NCI-H2227 treated with DMSO at 0.1 percent for 48 hours (cell line): ENCODE data around the gene KCNK6.
"Not testable (repeated sequence)": the region's sequence is repeated elsewhere in the genome, so short reads cannot be mapped to it uniquely, and the experiment has no call there.

Source experiments
- DNase-seq: peaks from one replicate; lab custom pipeline; 2025; lab: John Stamatoyannopoulos, UW

Gene KCNK6

DNA sequence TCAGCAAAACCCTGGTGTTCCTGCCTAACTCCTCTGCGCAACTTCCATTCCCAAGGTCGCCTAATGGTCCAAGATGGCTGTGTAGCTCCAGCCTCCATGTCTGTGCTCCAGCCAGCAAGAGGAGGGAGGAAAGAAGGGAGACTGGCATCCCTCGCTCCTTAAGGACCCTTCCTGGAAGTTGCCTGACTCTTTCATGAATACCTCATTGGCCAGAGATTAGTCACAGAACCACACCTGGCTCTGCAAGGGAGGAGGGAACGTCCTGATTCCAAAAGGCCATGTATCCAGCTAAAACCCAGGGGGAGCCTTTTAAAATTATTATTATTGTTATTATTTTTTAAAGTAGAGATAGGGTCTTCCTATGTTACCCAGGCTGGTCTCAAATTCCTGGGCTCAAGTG is 4.8 kb downstream of the KCNK6 start:
- DNase-seq = no peak

DNA sequence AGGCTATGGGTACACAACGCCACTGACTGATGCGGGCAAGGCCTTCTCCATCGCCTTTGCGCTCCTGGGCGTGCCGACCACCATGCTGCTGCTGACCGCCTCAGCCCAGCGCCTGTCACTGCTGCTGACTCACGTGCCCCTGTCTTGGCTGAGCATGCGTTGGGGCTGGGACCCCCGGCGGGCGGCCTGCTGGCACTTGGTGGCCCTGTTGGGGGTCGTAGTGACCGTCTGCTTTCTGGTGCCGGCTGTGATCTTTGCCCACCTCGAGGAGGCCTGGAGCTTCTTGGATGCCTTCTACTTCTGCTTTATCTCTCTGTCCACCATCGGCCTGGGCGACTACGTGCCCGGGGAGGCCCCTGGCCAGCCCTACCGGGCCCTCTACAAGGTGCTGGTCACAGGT is 6.9 kb downstream of the KCNK6 start:
- no peak for DNase-seq

DNA sequence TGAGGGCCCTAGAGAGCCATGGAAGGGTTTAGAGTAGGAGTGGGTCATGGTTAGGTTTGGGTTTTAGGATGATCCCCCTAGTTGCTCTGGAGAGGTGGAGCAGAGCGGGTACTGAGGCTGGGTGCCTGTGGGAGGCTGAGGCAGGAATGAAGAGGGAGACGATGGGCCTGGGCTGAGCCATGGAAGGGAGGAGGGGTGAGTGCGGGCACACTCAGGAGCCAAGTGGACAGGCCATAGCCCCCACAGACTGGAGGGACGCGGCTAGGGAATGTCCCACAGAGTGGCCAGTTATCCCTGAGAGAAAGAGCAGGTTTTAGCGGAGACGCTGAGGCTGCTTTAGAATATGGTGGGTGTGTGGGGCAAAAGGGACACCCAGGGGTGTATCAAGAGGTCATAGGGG is 10.0 kb downstream of the KCNK6 start:
- no peak for DNase-seq

DNA sequence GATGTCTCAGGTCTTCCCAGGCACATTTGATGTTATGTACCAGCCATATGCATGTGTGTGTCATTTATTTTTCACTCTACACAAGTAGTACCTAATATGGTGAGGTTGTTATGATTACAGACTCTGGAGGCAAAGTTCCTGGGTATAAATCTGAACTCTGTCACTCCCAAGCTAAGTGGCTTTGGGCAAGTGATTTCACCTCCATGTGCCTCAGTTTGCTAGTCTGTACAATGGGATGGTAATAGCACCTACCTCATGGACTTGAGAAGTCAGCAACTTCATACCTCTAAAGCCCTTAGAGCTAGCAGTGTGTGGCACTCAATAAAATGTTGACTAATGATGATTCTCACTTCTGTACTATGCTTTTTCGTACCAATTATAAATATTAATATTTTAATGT is 12.1 kb downstream of the KCNK6 start:
- DNase-seq = no peak

DNA sequence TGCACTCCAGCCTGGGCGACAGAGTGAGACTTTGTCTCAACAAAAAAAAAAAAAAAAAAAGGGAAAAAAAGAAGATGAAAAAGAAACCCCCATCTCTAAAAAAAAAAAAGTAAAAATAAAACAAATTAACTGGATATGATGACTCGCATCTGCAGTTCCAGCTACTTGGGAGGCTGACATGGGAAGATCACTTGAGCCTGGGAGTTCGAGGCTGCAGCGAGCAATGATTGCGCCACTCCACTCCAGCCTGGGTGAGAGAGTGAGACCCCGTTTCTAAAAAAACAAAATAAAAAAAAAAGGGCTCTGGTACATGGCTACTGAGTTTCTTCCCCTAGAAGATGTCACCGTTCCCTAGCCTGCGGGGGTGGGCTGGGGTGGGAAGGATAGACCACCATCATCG is 13.6 kb downstream of the KCNK6 start:
- no peak for DNase-seq

DNA sequence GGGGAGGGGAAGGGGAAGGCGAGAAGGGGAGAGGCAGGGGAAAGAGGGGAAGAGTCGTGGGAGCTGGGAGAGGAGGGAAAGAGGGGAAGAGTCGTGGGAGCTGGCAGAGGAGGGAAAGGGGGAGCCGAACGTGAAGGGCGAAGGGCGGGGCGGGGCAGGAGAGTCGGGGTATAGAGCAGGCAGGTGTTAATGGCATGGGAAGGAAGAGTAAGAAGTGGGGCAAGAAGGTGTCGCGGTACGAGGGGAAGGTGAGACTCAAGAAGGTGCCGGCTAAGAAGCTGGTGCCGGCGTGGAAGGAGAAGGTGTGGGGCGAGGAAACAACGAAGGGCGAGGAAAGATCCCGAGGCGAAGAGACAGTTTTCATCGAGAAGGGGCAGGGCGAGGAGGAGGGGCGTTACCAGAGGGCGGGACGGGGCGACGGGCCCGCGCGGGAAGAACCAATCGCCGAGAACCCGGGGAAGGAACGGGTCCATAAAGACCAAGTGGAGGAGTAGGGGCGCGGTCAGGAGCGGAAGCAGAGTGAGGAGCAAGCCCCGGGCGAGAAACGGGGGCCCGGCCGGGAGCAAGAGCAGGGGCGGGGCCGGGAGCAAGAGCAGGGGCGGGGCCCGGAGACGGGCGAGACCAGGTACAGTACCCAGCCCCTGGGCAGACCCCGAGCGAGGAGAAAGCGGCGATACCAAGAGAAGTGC is 16.4 kb downstream of the KCNK6 start:
- peak; percentile 100 for DNase-seq

DNA sequence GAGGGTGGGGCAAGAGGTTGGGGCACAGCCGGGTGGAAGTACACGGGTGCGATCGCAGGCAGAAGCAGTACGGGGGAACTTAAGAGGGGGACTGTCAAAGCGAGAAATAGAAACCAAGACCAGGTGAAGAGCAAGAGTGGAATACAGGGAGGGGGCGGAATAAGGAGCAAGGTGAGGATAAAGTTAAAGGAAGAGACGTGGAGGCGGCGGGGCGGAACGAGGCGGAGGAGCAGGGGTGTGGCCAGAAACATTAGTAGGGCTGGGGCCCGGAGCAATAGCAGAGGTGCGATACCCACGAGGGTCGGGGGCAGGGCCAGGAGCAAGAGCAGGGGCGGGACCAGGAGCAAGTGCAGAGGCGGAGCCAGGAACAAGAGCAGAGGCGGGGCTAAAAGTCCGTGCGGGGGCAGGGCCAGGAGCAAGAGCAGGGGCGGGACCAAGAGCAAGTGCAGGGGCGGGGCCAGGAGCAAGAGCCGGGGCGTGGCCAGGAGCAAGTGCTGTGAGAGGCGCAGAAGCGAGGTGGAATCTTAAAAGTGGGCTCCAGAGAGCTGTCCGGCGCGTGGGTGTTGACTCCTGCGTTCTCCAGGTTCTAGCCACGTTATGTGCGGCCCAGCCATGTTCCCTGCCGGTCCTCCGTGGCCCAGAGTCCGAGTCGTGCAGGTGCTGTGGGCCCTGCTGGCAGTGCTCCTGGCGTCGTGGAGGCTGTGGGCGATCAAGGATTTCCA is 17.2 kb downstream of the KCNK6 start:
- DNase-seq = peak; percentile 100

DNA sequence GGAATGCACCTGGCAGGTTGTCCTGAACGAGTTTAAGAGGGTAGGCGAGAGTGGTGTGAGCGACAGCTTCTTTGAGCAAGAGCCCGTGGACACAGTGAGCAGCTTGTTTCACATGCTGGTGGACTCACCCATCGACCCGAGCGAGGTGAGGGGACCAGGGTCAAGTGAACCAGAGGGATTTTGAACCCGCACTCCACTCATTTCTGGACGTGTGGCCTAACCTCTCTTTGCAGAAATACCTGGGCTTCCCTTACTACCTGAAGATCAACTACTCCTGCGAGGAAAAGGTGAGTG is 17.7 kb downstream of the KCNK6 start:
- no peak for DNase-seq

DNA sequence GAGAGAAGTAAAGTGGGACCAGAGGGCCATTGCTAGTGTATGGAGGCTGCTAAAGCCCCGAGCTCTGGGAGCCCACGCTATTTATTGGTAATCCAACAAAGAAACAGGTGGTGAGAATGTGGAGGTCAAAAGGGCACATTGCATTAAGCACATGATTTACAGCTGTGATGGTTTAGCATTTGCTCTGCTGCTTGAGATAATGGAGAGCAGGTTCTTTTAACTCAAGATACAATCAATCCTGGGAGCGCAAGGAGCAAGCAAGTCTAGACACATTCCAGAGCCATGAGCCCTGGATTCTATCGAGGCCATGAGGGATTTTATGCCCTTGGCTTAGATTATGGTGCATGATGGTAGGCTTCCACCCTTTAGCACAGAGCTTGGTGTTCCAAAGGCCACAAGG is 19.4 kb downstream of the KCNK6 start:
- DNase-seq = not testable (repeated sequence)

DNA sequence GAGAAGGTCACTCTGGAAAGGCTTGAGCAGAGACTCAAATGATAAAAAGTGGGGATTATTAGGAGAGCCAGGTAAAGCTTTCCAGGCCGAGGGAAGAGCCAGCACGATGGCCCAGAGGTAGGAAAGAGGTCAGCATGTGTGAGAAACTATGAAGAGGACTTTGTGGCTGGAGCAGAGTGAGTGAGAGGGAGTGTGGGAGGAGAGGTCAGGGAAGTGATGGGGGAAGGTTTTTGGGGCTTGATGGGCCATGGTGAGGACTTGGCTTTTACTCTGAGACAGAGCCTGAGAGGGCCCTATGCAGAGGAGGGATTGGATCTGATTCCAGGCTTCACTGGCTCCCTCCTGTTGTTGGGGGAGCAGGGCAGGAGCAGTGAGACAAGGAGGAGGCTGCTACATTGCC is 21.3 kb downstream of the KCNK6 start:
- no peak for DNase-seq

DNA sequence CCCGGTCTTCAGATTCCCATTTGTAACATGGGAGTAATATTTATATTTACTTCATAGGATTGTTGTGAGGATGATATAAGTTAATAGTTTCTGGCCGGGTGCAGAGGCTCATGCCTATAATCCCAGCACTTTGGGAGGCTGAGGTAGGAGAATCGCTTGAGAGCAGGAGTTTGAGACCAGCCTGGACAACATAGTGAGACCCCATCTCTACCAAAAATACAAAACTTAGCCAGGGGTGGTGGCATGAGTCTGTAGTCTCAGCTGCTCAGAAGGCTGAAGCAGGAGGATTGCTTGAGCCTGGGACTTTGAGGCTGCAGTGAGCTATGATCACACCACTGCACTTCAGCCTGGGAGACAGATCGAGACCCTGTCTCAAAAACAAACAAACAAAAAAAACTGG is 27.2 kb downstream of the KCNK6 start:
- no peak for DNase-seq

DNA sequence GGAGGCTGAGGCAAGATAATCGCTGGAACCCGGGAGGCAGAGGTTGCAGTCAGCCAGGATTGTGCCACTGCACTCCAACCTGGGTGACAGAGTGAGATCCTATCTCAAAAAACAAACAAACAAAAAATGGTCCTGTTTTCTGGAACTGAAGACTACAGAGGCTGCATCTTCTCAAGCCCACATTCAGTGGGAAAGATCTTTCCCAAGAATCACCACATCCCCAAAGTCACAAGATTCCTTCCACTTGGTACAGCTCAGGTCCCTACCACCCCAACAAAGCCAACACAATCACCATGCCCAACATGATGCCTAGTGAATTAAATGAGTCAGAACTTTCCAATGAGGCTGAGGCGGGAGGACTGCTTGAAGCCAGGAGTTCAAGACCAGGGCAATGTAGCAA is 31.2 kb downstream of the KCNK6 start:
- no peak for DNase-seq

DNA sequence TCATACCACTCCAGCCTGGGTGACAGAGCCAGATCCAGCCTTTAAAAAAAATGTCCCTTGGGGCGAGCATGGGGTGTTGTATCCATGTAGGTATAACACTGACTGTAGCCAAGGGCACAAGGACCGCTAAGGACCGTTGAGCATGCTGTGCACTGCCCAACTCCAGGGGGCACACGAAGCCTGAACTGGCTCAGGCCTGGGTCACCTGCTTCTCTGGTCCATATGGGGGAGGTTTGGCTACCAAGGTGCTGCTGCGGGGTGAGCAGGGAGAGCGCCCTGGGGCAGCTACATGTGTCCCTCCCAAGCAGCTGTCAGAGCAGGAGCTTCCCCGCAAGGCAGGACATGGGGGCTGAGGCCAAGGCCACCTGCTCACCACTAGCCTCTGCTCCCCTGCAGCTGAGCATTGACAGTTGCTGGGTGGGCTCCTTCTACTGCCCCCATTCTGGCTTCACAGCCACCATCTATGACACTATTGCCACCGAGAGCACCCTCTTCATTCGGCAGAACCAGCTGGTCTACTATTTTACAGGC is 32.3 kb downstream of the KCNK6 start:
- DNase-seq = no peak

DNA sequence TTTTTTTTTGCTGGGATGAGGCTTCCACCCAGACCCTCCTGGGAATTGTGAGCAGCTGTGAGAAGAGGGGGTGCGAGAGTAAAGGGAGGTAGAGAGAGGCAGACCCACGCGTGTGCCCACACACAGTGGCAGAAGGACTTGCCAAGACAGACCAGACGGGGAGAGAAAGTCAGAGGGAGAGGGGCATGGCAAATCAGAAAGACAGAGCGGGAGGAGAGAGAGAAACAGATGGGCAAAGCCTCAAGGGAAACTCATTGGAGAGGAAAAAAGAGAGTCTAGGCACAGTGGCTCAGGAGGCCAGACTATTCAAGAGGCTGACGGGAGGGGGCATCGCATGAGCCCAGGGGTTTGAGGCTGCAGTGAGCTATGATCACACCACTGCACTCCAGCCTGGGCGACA is 33.0 kb downstream of the KCNK6 start:
- no peak for DNase-seq

DNA sequence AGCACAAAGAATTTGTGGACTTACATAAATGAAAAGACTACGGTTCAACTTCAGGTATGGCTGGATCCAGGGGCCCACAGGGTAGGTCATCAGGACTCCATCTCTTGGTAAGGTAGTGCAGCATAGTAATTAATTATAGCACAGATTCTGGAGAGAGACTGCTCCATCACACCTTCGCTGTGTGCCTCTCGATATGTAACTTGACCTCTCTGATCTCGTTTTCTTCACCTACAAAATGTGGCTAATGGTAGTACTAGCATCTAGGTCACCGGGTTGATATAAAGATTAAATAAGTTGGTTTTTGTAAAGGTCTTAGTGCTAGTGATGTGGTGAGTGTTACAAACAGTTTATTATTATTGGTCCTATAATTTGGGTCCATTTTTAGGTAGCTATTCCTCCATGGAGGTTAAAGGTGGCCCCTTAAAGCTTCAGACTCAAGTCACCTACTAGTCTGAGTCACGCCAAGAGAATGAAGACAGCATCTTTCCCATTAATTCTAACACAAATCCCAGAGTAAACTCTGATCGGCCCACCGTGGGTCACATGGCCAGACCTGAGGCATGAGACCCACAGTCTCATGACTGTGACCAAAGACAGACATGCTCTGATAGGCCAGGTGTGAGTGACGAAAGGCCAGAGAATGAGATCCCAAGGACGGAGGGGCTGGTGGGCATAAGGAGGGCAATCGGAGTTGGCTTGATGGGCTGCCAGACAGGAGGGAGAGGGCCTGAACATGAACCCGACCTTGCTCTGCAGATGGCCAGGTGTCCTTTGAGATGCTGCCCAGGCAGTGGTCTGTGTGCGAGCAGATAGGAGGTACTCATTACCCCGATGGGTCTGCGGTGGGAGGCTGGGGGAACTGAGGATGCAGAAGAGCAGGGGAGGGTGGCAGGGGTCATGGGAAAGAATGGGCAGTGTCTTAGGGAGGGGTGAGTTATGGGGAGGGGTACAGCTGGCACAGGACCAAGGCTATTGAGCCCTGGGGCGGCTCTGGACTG is 36.4 kb downstream of the KCNK6 start:
- peak; percentile 52 for DNase-seq

DNA sequence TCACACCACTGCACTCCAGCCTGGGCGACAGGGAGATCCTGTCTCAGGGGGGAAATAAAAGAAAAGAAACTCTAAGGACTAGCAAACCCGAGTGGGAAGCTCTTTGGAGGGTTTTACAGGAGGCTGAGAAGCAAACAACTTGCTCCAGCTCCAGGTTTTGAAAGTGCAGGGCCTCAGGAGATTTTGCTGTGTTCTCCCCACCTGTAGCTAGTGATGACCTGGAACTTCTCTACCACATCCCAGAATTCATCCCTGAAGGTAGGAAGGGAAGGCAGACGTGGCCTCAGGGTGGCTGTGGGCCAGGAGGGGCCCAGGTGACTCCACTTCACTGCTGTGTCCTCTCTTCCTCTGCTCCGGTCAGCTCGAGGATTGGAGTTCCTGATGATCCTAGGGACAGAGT is 38.4 kb downstream of the KCNK6 start:
- no peak for DNase-seq

DNA sequence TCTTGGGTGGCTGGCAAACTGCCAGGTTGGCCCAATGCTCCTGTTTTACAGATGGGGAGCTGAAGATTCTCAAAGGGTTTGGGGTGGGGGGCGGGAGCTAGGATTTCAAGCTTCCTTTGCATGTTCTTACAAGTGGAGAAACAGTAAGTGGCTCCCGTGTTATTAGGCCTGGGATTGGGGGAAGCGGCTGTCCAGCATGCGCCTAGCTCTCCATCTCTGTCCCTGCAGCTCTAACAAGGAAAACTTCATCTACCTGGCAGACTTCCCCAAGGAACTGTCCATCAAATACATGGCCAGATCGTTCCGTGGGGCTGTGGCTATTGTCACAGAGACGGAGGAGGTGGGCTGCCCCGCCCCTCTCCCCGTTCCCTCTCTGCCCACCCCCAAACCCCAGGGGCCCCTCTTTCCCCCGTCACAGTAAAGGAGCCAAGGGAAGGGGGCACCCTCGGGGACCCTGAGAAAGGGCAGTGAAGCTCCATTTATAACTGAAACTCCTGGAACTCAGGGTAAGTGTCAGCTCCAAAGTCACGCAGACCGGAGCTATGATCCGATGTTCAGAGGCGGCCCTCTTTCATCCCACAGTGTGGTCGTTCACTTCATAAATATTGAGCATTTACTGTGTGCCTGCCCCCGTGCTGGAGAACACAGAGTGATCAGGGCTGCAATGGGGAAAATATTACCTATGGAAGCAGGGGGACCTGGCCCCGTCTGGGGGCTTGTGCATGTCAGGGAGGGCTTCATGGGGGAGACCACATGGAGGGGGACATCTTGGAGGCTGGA is 39.8 kb downstream of the KCNK6 start:
- DNase-seq = no peak

DNA sequence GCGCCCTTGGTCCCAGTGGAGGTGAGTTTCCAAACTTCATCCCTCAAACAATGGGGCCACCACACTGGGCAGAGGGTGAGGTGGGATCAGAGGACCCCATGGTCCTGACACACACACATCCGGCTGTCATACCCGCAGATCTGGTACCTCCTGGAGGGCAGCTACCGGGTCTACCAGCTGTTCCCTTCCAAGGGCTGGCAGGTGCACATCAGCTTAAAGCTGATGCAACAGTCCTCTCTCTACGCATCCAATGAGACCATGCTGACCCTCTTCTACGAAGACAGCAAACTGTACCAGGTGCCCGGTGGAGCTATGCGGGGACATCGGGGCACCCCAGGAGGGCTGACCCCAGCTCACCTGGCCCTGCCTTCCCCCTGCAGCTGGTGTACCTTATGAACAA is 40.7 kb downstream of the KCNK6 start:
- DNase-seq = no peak

DNA sequence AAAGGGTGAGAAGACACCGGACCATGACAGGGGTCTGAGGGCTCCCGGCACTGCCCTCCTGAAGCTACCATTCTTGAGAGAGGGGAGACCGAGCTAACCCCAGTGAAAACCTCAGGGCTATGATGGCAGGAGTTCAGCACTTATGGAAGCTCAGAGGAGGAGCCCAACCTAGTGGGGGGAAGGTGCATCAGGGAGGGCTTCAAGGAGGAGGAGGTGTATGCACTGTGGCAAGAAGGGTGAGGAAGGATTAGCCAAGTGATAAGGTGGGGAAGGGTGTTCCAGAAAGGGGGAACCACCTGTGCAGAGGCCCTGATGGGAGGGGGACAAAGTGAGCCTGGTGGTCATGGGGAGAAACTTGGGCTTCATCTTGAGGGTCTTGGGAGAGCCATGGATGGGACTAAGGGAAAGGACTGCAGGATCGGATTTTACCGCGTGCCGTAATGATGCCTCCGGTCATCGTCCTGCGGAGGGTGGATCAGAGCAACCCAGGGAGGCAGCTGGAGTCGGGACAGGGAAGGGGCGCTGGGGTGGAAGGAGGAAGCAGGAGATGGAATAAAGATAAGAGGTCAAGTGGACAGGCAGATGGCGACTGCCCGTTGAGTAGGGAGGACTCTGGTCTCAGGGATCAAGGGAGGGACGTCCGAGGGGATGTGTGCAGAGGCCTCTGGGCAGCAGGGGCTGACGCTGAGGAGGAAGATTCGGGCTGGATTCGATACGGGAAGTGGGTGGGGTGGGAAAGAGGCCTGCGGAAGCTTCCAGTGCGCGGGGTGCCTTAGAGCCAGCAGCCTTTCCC is 41.4 kb downstream of the KCNK6 start:
- no peak for DNase-seq

DNA sequence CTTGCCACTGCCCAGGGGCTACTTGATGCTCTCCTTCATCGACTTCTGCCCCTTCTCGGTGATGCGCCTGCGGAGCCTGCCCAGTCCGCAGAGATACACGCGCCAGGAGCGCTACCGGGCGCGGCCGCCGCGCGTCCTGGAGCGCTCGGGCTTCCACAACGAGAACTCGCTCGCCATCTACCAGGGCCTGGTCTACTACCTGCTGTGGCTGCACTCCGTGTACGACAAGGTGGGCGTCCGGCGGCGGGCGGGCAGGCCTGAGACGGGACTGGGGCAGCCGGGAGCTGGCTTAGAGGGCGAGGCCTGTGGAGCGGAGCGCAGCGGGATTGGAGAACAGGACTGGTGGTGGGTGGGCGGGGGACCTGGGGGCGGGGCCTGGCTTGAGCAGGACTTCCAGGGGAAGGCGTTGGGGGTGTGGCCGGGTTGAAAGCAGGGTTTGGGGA is 42.0 kb downstream of the KCNK6 start:
- DNase-seq = peak; percentile 100
